RWPE2 (cell line): ENCODE data around the gene ANXA11.
A peak's percentile ranks its signal among the peaks of the same experiment; 100 is the strongest.

Experiments
- ATAC-seq: fragments of 200-7000 bp; cut with Tn5 transposase; 3 replicates; pipeline ENCODE4 v1.9.1; 2021; ENCODE audit warnings: low read depth
- DNase-seq: peaks from one replicate; pipeline ENCODE4 v3.0.0-alpha.2; 2020; ENCODE audit warnings: low spot score
- H3K27ac ChIP-seq: fragments of 450-650 bp; 2 replicates; pipeline ENCODE4 v1.5.1; 2017; ENCODE audit warnings: mild to moderate bottlenecking; ENCODE audit not compliant: poor library complexity, severe bottlenecking
- H3K27me3 ChIP-seq: fragments of 250-450 bp; sonication (Bioruptor Pico); 2 replicates; pipeline ENCODE4 v1.5.1; 2021; ENCODE audit warnings: mild to moderate bottlenecking, moderate library complexity; ENCODE audit not compliant: insufficient read depth, poor library complexity, severe bottlenecking
- H3K36me3 ChIP-seq: fragments of 250-450 bp; sonication (Bioruptor Pico); 2 replicates; pipeline ENCODE4 v1.5.1; 2020; ENCODE audit warnings: low read depth, mild to moderate bottlenecking, moderate library complexity
- H3K4me1 ChIP-seq: fragments of 250-450 bp; sonication (Bioruptor Pico); 2 replicates; pipeline ENCODE4 v1.5.1; 2021; ENCODE audit warnings: mild to moderate bottlenecking, moderate library complexity; ENCODE audit not compliant: insufficient read depth, poor library complexity, severe bottlenecking
- H3K4me3 ChIP-seq: fragments of 250-450 bp; sonication (Bioruptor Pico); 2 replicates; pipeline ENCODE4 v1.5.1; 2021; ENCODE audit warnings: mild to moderate bottlenecking, moderate library complexity; ENCODE audit not compliant: severe bottlenecking
- H3K9me3 ChIP-seq: fragments of 250-450 bp; sonication (Bioruptor Pico); 2 replicates; pipeline ENCODE4 v1.5.1; 2021; ENCODE audit warnings: mild to moderate bottlenecking, moderate library complexity; ENCODE audit not compliant: severe bottlenecking
- TF ChIP-seq, protein P1 (sequence below): fragments of 450-650 bp; IDR thresholded peaks from one replicate; pipeline ENCODE4 v1.5.1; 2017; ENCODE audit warnings: mild to moderate bottlenecking, moderate library complexity; ENCODE audit not compliant: poor library complexity, severe bottlenecking

ANXA11 gene

DNA sequence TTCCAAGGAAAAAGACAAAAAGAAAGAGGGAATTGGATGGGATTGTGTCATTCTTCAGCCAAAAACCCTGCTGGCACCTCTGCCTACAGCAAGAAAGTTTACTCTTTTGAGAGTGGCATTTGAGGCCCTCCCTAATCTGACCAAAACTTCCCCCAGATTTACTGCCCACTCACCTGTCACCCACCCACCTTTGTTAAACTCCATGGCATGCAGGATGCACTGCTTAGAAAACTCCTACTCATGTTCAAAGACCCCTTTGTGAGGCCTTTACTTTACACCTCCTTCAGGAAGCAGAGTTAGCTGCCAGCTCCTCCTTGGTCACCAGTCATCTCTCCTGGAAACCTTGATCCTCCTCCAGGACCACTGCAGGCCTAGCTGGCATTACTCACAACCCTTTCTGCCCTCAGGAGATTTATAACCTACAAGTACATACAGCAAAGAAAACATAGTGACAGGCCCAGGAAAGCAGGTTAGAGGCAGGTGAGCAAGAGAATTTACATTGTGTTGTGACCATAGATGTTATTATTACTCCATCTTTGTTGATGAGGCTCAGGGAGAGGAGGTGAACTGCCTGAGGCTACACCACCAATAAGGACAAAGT is 83.1 kb downstream of the ANXA11 start:
- TF ChIP-seq, protein P1, sequence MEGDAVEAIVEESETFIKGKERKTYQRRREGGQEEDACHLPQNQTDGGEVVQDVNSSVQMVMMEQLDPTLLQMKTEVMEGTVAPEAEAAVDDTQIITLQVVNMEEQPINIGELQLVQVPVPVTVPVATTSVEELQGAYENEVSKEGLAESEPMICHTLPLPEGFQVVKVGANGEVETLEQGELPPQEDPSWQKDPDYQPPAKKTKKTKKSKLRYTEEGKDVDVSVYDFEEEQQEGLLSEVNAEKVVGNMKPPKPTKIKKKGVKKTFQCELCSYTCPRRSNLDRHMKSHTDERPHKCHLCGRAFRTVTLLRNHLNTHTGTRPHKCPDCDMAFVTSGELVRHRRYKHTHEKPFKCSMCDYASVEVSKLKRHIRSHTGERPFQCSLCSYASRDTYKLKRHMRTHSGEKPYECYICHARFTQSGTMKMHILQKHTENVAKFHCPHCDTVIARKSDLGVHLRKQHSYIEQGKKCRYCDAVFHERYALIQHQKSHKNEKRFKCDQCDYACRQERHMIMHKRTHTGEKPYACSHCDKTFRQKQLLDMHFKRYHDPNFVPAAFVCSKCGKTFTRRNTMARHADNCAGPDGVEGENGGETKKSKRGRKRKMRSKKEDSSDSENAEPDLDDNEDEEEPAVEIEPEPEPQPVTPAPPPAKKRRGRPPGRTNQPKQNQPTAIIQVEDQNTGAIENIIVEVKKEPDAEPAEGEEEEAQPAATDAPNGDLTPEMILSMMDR, result no peak
- no peaks in the 10 kb centered on the region for H3K27me3 ChIP-seq
- DNase-seq, result no peak
- ATAC-seq, result 0 out of 3 replicates have a peak, but pooled peaks have one; percentile 31
- H3K4me1 ChIP-seq, result no peaks in the 10 kb centered on the region
- no peak overlapping the region for H3K27ac ChIP-seq
- no peaks in the 10 kb centered on the region for H3K36me3 ChIP-seq
- no peak overlapping the region for H3K4me3 ChIP-seq
- H3K9me3 ChIP-seq, result no peaks in the 10 kb centered on the region

DNA sequence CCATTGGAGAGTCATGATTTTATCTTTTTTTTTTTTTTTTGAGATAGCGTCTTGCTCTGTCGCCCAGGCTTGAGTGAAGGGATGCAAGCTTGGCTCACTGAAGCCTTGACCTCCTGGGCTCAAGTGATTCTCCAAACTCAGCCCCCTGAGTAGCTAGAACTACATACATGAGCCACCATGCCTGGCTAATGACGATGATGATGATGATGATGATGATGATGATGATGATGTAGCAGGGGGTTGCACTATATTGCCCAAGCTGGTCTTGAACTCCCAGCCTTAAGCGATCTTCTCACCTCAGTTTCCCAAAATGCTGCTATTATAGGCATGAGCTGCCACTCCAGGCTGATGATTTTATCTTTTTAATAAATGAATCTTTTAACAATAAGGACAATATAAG is 86.7 kb downstream of the ANXA11 start:
- Histone ChIP-seq H3K4me1 (no peaks in the 10 kb centered on the region), H3K9me3 (no peaks in the 10 kb centered on the region), H3K36me3 (no peaks in the 10 kb centered on the region), H3K27me3 (no peaks in the 10 kb centered on the region), H3K4me3 (no peak overlapping the region), H3K27ac (no peak overlapping the region)
- ATAC-seq (no peak), DNase-seq (no peak)
- TF ChIP-seq, protein P1, result no peak

- no peak for DNase-seq
- TF ChIP-seq, protein P1, result no peak
- Histone ChIP-seq H3K4me1 (no peaks in the 10 kb centered on the region), H3K36me3 (no peaks in the 10 kb centered on the region), H3K9me3 (peaks cover 2% of the 10 kb centered on the region), H3K27me3 (no peaks in the 10 kb centered on the region), H3K4me3 (no peak overlapping the region), H3K27ac (no peak overlapping the region)
- no peak for ATAC-seq
Measured at GRCh38 chr10:80110986-80111385, 94.4 kb downstream of the ANXA11 start.

DNA sequence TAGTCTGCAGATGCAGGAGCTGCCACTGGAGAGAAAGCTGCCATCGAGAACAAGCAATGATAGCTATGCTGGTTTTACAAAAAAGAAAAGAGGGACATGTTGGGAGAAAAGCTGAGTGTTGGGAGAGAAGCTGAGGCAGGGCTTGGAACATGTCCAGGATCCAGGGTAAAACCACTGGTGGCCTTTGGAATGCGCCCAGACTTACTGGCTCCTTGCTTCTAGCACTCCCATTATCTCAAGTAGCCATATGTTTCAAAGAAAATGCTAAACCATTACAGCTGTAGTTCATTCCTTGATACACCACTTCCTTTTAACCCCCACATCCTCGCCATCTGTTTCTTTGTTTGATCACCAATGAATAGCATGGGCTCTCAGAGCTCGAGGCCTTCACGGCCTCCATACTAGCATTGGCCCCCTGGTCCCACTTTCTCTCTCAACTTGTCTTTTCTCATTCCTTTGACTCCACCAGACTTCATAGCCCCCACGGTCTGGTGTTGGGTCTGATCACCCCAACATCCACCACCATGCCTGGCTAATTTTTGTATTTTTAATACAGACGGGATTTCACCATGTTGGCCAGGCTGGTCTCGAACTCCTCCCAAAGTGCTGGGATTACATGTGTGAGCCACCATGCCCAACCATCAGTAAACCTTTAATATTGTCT is 96.6 kb downstream of the ANXA11 start:
- TF ChIP-seq, protein P1, result no peak
- ATAC-seq (no peak), DNase-seq (no peak)
- H3K4me1 ChIP-seq, result no peaks in the 10 kb centered on the region
- H3K9me3 ChIP-seq, result peaks cover 2% of the 10 kb centered on the region
- H3K27ac ChIP-seq, result no peak overlapping the region
- H3K27me3 ChIP-seq, result no peaks in the 10 kb centered on the region
- H3K36me3 ChIP-seq, result no peaks in the 10 kb centered on the region
- H3K4me3 ChIP-seq, result no peak overlapping the region
